PC-9 (cell line): ENCODE data around the gene INTS11. TPM values are rescaled to one million over a fixed set of nuclear protein-coding genes. Genes with fewer than 3 reads are reported as not detected.

Experiments
- BruUV-seq: library from RNA; stranded (reverse); fragments of 400-500 nt; replicated peaks from 2 replicates; lab custom pipeline; 2021; lab: Mats Ljungman, UMichigan
- CTCF ChIA-PET: fragments of 300-600 bp; sonication (Branson Sonifier 250); formaldehyde crosslinking; loops from one replicate; lab custom pipeline; 2022; ENCODE audit warnings: antibody characterized with exemption; lab: Charles Lee
- POLR2A ChIA-PET: fragments of 300-600 bp; sonication (Branson Sonifier 250); formaldehyde crosslinking; loops from one replicate; lab custom pipeline; 2022; ENCODE audit warnings: antibody characterized with exemption; ENCODE audit not compliant: unreplicated experiment; lab: Charles Lee
- DNase-seq, 2 experiments: peaks; one replicate each; pipeline versions ENCODE4 v3.0.0 to v3.0.0-alpha.2; 2015 to 2022; ENCODE audit warnings: mixed read lengths in 1 of 2
- H2AFZ ChIP-seq: fragments of 200-600 bp; sonication (generic); 2 replicates; pipeline ENCODE4 v1.8.1; 2017; ENCODE audit warnings: antibody characterized with exemption
- H3F3A ChIP-seq: fragments of 200-600 bp; sonication (generic); 2 replicates; pipeline ENCODE4 v1.8.1; 2017; ENCODE audit warnings: antibody characterized with exemption, mild to moderate bottlenecking, low read depth; ENCODE audit not compliant: insufficient read depth
- H3K27ac ChIP-seq: fragments of 200-600 bp; sonication (generic); 2 replicates; pipeline ENCODE4 v1.6.1; 2016; ENCODE audit warnings: mixed run types
- H3K27me3 ChIP-seq: fragments of 200-600 bp; sonication (generic); 2 replicates; pipeline ENCODE4 v1.6.1; 2016; ENCODE audit warnings: low read depth, mixed run types; ENCODE audit not compliant: insufficient read depth
- H3K36me3 ChIP-seq: fragments of 200-600 bp; sonication (generic); 2 replicates; pipeline ENCODE4 v1.6.1; 2016; ENCODE audit warnings: low read depth, mixed run types
- H3K4me1 ChIP-seq: fragments of 200-600 bp; sonication (generic); replicated peaks from 2 replicates; pipeline ENCODE4 v1.6.1; 2016; ENCODE audit warnings: mixed run types; ENCODE audit not compliant: insufficient read depth
- H3K4me2 ChIP-seq: fragments of 200-600 bp; sonication (generic); 2 replicates; pipeline ENCODE4 v1.6.1; 2017; ENCODE audit warnings: mixed run types
- H3K4me3 ChIP-seq: fragments of 200-600 bp; sonication (generic); 2 replicates; pipeline ENCODE4 v1.6.1; 2016; ENCODE audit warnings: mixed run types
- H3K79me2 ChIP-seq: fragments of 200-600 bp; sonication (generic); 2 replicates; pipeline ENCODE4 v1.6.1; 2017; ENCODE audit warnings: low read depth, mixed run types
- H3K9me2 ChIP-seq: fragments of 200-600 bp; sonication (generic); 2 replicates; pipeline ENCODE4 v1.8.1; 2017; ENCODE audit warnings: mild to moderate bottlenecking; ENCODE audit not compliant: insufficient read depth
- H3K9me3 ChIP-seq: fragments of 200-600 bp; sonication (generic); 2 replicates; pipeline ENCODE4 v1.8.1; 2016; ENCODE audit warnings: low read depth; ENCODE audit not compliant: insufficient read depth
- H4K20me1 ChIP-seq: fragments of 200-600 bp; sonication (generic); 2 replicates; pipeline ENCODE4 v1.8.1; 2017; ENCODE audit not compliant: insufficient read depth
- CTCF ChIP-seq: fragments of 200-600 bp; sonication (generic); conservative IDR thresholded peaks from 2 replicates; pipeline ENCODE4 v1.6.1; 2017; ENCODE audit warnings: mixed run types, antibody characterized with exemption, mild to moderate bottlenecking, moderate library complexity
- EZH2 ChIP-seq: fragments of 200-600 bp; sonication (generic); IDR thresholded peaks from 2 replicates; pipeline ENCODE4 v1.8.0; 2017; ENCODE audit warnings: antibody characterized with exemption, low read depth
- intact Hi-C: fragments of 100-400 bp; cut with micrococcal nuclease; formaldehyde crosslinking; loops from one replicate; pipeline ENCODE4 v1.10.0; 2022; ENCODE audit not compliant: unreplicated experiment
- total RNA-seq: library from RNA; stranded (reverse); gene quantifications from 2 replicates; pipeline ENCODE4 v1.2.3, GENCODE V29; 2021

The INTS11 gene
- total RNA-seq, 1 experiment from 2014 or later = 130 TPM

DNA sequence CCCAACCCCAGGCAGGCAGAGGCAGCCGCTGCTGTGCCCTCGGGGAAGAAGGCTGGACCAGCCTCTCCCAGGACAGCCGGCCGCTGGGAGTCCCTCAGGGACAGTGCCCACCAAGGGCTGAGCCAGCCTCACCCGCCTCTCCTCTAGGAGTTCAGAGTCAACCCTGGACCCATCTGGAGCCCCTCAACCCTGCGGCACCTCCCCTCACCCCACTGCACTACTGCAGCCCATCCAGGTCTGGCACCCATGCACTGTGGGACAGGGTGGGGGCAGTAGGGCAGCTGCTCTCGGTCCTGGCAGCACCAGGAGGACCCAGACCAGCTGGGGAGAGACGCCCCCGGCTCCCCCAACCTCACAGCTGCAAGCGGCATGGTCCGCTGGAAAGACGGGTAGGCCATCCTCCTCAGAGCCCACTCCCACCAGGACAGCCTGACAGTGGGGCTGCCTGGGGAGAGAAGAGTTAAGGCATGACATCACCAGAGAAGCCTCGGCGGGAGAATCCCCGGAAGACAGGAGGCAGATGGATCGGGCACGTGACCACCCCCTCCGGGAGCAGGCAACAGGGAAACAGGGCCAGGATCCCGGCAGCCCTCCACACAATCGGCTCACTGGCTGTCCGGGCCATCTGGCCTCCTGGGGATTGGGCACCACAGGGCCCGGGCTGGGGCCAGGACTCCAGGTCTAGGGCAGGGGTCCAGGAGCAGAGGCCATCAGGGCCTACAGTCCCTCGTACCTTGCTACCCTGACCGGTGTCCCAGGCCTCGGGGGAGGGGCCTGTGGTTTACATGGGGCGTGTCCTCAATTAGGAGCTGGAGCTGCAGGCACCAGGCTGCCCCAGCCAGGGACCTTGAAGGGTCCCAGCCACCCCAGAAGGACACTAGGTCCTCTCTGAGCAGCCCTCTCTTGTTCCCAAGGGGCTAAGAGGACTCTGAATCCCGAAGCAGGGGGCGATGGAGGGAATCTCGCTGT lies 19.8 kb downstream of the INTS11 start:
- peak in 1 of 2 experiments; percentile 53 for DNase-seq
- no peaks in the 10 kb centered on the region for H3K36me3 ChIP-seq
- H3K4me2 ChIP-seq = peak overlapping the region; percentile 98
- no peak overlapping the region for H2AFZ ChIP-seq
- TF ChIP-seq CTCF = no peak
- TF ChIP-seq EZH2 = no peak
- H3K9me3 ChIP-seq = no peaks in the 10 kb centered on the region
- peaks cover 4% of the 10 kb centered on the region; the same call in 1 of the 2 replicates for H4K20me1 ChIP-seq
- H3K9me2 ChIP-seq = no peaks in the 10 kb centered on the region
- ChIA-PET POLR2A (interaction anchor here (0.5 to 0.7 kb wide), 3 partner anchors 14 to 391 kb away, joined by 3 to 5 read pairs (median 3); no protein-coding TSS in a partner anchor), CTCF (no interaction called here)
- H3F3A ChIP-seq = peaks cover 16% of the 10 kb centered on the region; the same call in 1 of the 2 replicates
- 0 out of 2 replicates have a peak overlapping the region, but pooled peaks have one; percentile 8 for H3K27ac ChIP-seq
- H3K79me2 ChIP-seq = peaks cover 21% of the 10 kb centered on the region; the same call in 1 of the 2 replicates
- intact Hi-C loops = loop anchor here (10.0 kb wide), 2 partner anchors 200 to 300 kb away; partner anchors contain the start of gene HES4
- no TSS peak for BruUV-seq
- peaks cover 31% of the 10 kb centered on the region for H3K4me1 ChIP-seq
- no peak overlapping the region for H3K4me3 ChIP-seq
- H3K27me3 ChIP-seq = no peaks in the 10 kb centered on the region

DNA sequence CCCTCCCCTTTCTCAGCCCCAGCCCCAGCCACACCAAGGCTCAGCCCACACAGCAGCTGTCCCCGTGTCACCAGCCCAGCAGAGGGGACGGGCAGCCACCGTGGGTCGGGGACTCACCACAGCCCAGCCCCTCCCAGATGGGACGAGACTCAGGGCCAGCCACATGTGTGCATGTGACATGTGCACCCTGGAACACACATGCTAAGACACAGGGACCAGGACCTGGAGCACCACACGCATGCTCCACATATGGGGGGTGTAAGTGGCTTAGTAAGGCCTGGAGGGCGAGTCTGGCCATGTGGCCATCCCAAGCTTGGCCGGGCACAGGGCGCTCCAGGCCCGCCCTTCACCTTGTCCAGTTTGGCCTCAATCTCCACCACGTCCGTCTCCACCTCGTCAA lies 20.7 kb downstream of the INTS11 start:
- CTCF ChIA-PET = no interaction called here
- no peak overlapping the region for H3K27ac ChIP-seq
- no peak overlapping the region for H3K4me3 ChIP-seq

More for the DNA sequence above, 20.7 kb downstream of the INTS11 start:
- Histone ChIP-seq H3K9me3 (no peaks in the 10 kb centered on the region), H3K4me2 (no peak overlapping the region), H3K9me2 (no peaks in the 10 kb centered on the region), H3F3A (peaks cover 16% of the 10 kb centered on the region; the same call in 1 of the 2 replicates), H3K27me3 (no peaks in the 10 kb centered on the region), H3K36me3 (no peaks in the 10 kb centered on the region), H4K20me1 (peaks cover 4% of the 10 kb centered on the region; the same call in 1 of the 2 replicates), H2AFZ (no peak overlapping the region), H3K79me2 (peaks cover 16% of the 10 kb centered on the region; the same call in 1 of the 2 replicates), H3K4me1 (peaks cover 28% of the 10 kb centered on the region)
- POLR2A ChIA-PET = no interaction called here
- TF ChIP-seq EZH2 (no peak), CTCF (no peak)
- BruUV-seq = no TSS peak
- no peak for DNase-seq
- intact Hi-C loops = loop anchor here (10.0 kb wide), 2 partner anchors 201 to 299 kb away; partner anchors contain the start of gene HES4
